ENCODE results near the gene SAMD1. TPM values are rescaled to one million over a fixed set of nuclear protein-coding genes. Genes with fewer than 3 reads are reported as not detected.

The SAMD1 gene
- total RNA-seq, 1 experiment from 2014 or later: 47.1 TPM

GRCh38 chr19:14091813-14092462, 1.4 kb upstream of the SAMD1 start:
- ChIA-PET POLR2A (no interaction called here), CTCF (interaction anchor here (0.7 to 1.2 kb wide), 2 partner anchors 45 to 189 kb away, joined by 3 to 5 read pairs; partner anchors contain the start of gene ASF1B)
- DNase-seq: peak in 1 of 2 experiments; percentile 30
- Mint-ChIP-seq H3K36me3 (ENCODE audit: insufficient read depth, unreplicated experiment) (peaks cover 38% of the 10 kb centered on the region), H3K27ac (ENCODE audit: unreplicated experiment) (peak overlapping the region; percentile 78), H3K4me3 (ENCODE audit: unreplicated experiment) (peak overlapping the region; percentile 76), H3K9me3 (ENCODE audit: unreplicated experiment) (no peaks in the 10 kb centered on the region), H3K27me3 (ENCODE audit: insufficient read depth, unreplicated experiment) (no peaks in the 10 kb centered on the region), H3K4me1 (ENCODE audit: low read depth, unreplicated experiment) (peaks cover 14% of the 10 kb centered on the region)
- BruUV-seq (replicated peaks): TSS peak; percentile 42
- TF ChIP-seq CTCF (IDR thresholded peaks at IDR 0.05; ENCODE audit: insufficient read depth in 1 of 2, low read depth in 1 of 2, low read length in 1 of 2, severe bottlenecking in 1 of 2, unreplicated experiment in 1 of 2): peak in 1 of 2 experiments; percentile 5
- intact Hi-C loops (cut with micrococcal nuclease; ENCODE audit: unreplicated experiment): no loop called here
- H3K4me1 ChIP-seq: no peaks in the 10 kb centered on the region
- H3K27me3 ChIP-seq (replicated peaks; ENCODE audit: control insufficient read depth, insufficient read depth, low read length): no peaks in the 10 kb centered on the region
- H3K36me3 ChIP-seq (ENCODE audit: control insufficient read depth, insufficient read depth, low read length): no peaks in the 10 kb centered on the region
- H3K4me3 ChIP-seq (ENCODE audit: low read depth, low read length): peak overlapping the region; percentile 59
- peaks cover 7% of the 10 kb centered on the region; the same call in 1 of the 2 replicates for H3K9me3 ChIP-seq

GRCh38 chr19:14091081-14091812, 696 bp upstream of the SAMD1 start:
- Histone ChIP-seq H3K27me3 (replicated peaks; ENCODE audit: control insufficient read depth, insufficient read depth, low read length) (no peaks in the 10 kb centered on the region), H3K4me1 (no peaks in the 10 kb centered on the region), H3K9me3 (peaks cover 7% of the 10 kb centered on the region; the same call in 1 of the 2 replicates), H3K36me3 (ENCODE audit: control insufficient read depth, insufficient read depth, low read length) (no peaks in the 10 kb centered on the region), H3K4me3 (ENCODE audit: low read depth, low read length) (peak overlapping the region; percentile 59)
- DNase-seq: peak; percentile 80 to 83
- TSS peak; percentile 84 for BruUV-seq (replicated peaks)
- peak in 1 of 2 experiments; percentile 50 for TF ChIP-seq CTCF (IDR thresholded peaks at IDR 0.05; ENCODE audit: insufficient read depth in 1 of 2, low read depth in 1 of 2, low read length in 1 of 2, severe bottlenecking in 1 of 2, unreplicated experiment in 1 of 2)
- H3K27me3 Mint-ChIP-seq (ENCODE audit: insufficient read depth, unreplicated experiment): no peaks in the 10 kb centered on the region
- peaks cover 38% of the 10 kb centered on the region for H3K36me3 Mint-ChIP-seq (ENCODE audit: insufficient read depth, unreplicated experiment)
- no peaks in the 10 kb centered on the region for H3K9me3 Mint-ChIP-seq (ENCODE audit: unreplicated experiment)
- intact Hi-C loops (cut with micrococcal nuclease; ENCODE audit: unreplicated experiment): no loop called here
- peak overlapping the region; percentile 76 for H3K4me3 Mint-ChIP-seq (ENCODE audit: unreplicated experiment)
- peak overlapping the region; percentile 78 for H3K27ac Mint-ChIP-seq (ENCODE audit: unreplicated experiment)
- ChIA-PET CTCF (interaction anchor here (1.2 kb wide), 1 partner anchor 45 kb away, joined by 5 read pairs; the partner anchor contains the start of gene ASF1B), POLR2A (no interaction called here)
- H3K4me1 Mint-ChIP-seq (ENCODE audit: low read depth, unreplicated experiment): peaks cover 14% of the 10 kb centered on the region

GRCh38 chr19:14089662-14090508, 666 bp downstream of the SAMD1 start:
- Mint-ChIP-seq H3K36me3 (ENCODE audit: insufficient read depth, unreplicated experiment) (peaks cover 36% of the 10 kb centered on the region), H3K9me3 (ENCODE audit: unreplicated experiment) (no peaks in the 10 kb centered on the region), H3K27me3 (ENCODE audit: insufficient read depth, unreplicated experiment) (no peaks in the 10 kb centered on the region), H3K4me1 (ENCODE audit: low read depth, unreplicated experiment) (peaks cover 14% of the 10 kb centered on the region), H3K27ac (ENCODE audit: unreplicated experiment) (peak overlapping the region; percentile 29), H3K4me3 (ENCODE audit: unreplicated experiment) (peak overlapping the region; percentile 76)
- CTCF ChIA-PET: interaction anchor here (0.8 kb wide), 1 partner anchor 47 kb away, joined by 7 read pairs; the partner anchor contains the start of gene ASF1B
- TF ChIP-seq CTCF (IDR thresholded peaks at IDR 0.05; ENCODE audit: insufficient read depth in 1 of 2, low read depth in 1 of 2, low read length in 1 of 2, severe bottlenecking in 1 of 2, unreplicated experiment in 1 of 2): no peak
- no peaks in the 10 kb centered on the region for H3K27me3 ChIP-seq (replicated peaks; ENCODE audit: control insufficient read depth, insufficient read depth, low read length)
- peaks cover 7% of the 10 kb centered on the region; the same call in 1 of the 2 replicates for H3K9me3 ChIP-seq
- H3K4me3 ChIP-seq (ENCODE audit: low read depth, low read length): peak overlapping the region; percentile 63
- peak; percentile 62 to 69 for DNase-seq
- H3K36me3 ChIP-seq (ENCODE audit: control insufficient read depth, insufficient read depth, low read length): no peaks in the 10 kb centered on the region
- intact Hi-C loops (cut with micrococcal nuclease; ENCODE audit: unreplicated experiment): no loop called here
- BruUV-seq (replicated peaks): no TSS peak
- H3K4me1 ChIP-seq: no peaks in the 10 kb centered on the region
- POLR2A ChIA-PET: interaction anchor here (0.6 to 0.7 kb wide), 2 partner anchors 239 to 600 kb away, joined by 4 to 6 read pairs; partner anchors contain the start of gene ZNF333
